Brain microvascular endothelial cell (primary cell): ENCODE results near the gene PLCB1.

Source experiments
- DNase-seq: peaks from one replicate; pipeline ENCODE4 v3.0.0-alpha.2; 2020
- H3K27ac ChIP-seq: fragments of 250-450 bp; sonication (Bioruptor Pico); 2 replicates; pipeline ENCODE4 v1.5.1; 2020; ENCODE audit warnings: mild to moderate bottlenecking, moderate library complexity
- H3K27me3 ChIP-seq: fragments of 250-450 bp; sonication (Bioruptor Pico); replicated peaks from 2 replicates; pipeline ENCODE4 v1.5.1; 2020; ENCODE audit warnings: mild to moderate bottlenecking
- H3K36me3 ChIP-seq: fragments of 250-450 bp; sonication (Bioruptor Pico); replicated peaks from 2 replicates; pipeline ENCODE4 v1.5.1; 2020; ENCODE audit warnings: mild to moderate bottlenecking
- H3K4me3 ChIP-seq: 2 replicates; pipeline ENCODE4 v1.5.1; 2011; ENCODE audit warnings: low read depth, mild to moderate bottlenecking, control low read depth, low read length, moderate library complexity
- in situ Hi-C: cut with HindIII; loops from 2 replicates; pipeline ENCODE4 v1.10.0; 2017; ENCODE audit warnings: low sequenced_read_pairs, low pct_ligation_motif_present
- TF ChIP-seq, protein P1 (sequence below): IDR thresholded peaks from 2 replicates; pipeline ENCODE4 v1.5.1; 2011; ENCODE audit warnings: low read depth, mild to moderate bottlenecking, moderate library complexity, low read length, control low read depth, inconsistent platforms; ENCODE audit errors: missing control alignments

PLCB1 gene

DNA sequence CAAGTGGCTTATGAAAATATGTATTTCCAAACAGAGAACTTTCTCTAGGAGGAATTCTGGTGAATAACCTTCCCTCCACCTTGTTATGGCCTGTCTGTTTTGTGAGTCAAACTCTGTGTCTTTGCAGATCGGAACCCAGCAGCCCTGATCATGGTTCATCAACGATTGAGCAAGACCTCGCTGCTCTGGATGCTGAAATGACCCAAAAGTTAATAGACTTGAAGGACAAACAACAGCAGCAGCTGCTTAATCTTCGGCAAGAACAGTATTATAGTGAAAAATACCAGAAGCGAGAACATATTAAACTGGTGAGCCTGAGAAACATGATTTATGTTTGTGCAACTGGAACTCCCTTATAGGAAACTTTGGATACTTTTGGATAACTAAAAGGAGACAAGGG, 642.3 kb downstream of the PLCB1 start:
- no peaks in the 10 kb centered on the region for H3K36me3 ChIP-seq
- no peak for DNase-seq
- no peak overlapping the region for H3K4me3 ChIP-seq
- no peak overlapping the region for H3K27ac ChIP-seq
- no peaks in the 10 kb centered on the region for H3K27me3 ChIP-seq
- in situ Hi-C loops = loop anchor here (25.0 kb wide), 1 partner anchor 588 kb away; no protein-coding TSS in a partner anchor
- TF ChIP-seq, protein P1, sequence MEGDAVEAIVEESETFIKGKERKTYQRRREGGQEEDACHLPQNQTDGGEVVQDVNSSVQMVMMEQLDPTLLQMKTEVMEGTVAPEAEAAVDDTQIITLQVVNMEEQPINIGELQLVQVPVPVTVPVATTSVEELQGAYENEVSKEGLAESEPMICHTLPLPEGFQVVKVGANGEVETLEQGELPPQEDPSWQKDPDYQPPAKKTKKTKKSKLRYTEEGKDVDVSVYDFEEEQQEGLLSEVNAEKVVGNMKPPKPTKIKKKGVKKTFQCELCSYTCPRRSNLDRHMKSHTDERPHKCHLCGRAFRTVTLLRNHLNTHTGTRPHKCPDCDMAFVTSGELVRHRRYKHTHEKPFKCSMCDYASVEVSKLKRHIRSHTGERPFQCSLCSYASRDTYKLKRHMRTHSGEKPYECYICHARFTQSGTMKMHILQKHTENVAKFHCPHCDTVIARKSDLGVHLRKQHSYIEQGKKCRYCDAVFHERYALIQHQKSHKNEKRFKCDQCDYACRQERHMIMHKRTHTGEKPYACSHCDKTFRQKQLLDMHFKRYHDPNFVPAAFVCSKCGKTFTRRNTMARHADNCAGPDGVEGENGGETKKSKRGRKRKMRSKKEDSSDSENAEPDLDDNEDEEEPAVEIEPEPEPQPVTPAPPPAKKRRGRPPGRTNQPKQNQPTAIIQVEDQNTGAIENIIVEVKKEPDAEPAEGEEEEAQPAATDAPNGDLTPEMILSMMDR = no peak

DNA sequence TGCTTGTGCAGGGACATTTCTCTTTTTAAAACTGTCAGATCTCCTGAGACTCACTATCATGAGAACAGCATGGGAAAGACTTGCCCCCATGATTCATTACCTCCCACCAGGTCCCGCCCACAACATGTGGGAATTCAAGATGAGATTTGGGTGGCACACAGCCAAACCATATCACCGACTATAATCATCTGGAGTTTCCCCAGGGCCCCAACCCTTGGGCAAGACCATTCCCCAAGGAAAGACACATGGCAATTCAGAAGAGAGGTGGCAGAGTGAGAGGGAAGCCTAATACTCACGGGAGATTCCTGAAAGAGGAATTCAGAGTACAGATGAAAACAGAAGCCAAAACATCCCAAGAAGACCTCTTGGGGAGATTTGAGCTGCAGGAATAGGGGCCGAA, 645.8 kb downstream of the PLCB1 start:
- TF ChIP-seq, protein P1 = no peak
- Histone ChIP-seq H3K36me3 (no peaks in the 10 kb centered on the region), H3K27ac (no peak overlapping the region), H3K27me3 (no peaks in the 10 kb centered on the region), H3K4me3 (no peak overlapping the region)
- in situ Hi-C loops = no loop called here
- peak; percentile 66 for DNase-seq

DNA sequence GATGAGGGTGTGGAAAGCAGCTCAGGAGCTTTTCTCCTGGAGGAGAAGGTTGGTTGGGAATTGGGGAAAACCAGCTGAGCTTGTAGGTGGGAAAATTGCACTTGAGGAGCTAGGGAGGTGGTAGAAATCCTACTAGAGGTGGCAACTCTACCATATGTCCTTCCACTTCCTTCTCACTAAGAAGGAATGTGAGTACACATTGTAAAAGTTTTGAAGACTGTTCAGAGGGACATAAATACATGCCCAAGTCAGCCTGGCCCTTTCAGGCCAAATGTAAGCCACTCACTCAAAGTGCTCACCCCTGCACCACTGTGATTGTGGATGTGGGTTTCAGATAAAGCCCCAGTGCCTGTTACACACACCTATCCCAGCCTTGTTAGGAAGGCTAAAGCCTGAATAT, 646.3 kb downstream of the PLCB1 start:
- in situ Hi-C loops = no loop called here

DNA sequence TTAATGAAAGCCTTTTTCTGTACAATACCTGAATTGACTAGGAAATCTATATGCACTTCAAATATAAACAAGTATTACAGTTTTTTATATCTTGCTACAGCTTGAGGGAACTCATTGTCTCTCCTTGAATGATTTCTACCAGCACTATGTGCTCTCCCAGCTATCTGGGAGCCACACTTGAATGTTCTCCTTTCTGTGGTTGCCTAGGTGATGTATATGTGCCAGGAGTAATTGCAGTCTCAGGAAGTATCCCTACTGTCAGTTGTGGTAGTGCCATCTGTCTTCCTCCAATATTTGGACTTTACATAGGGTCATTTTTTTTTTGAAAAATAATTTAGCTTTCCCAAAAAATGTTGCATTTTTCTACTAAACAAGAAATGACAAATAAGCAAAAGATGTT, 648.8 kb downstream of the PLCB1 start:
- TF ChIP-seq, protein P1 = no peak
- Histone ChIP-seq H3K27me3 (no peaks in the 10 kb centered on the region), H3K27ac (no peak overlapping the region), H3K4me3 (no peak overlapping the region), H3K36me3 (no peaks in the 10 kb centered on the region)
- no peak for DNase-seq
- in situ Hi-C loops = no loop called here

More for the DNA sequence above, 646.3 kb downstream of the PLCB1 start:
- H3K27me3 ChIP-seq = no peaks in the 10 kb centered on the region
- H3K4me3 ChIP-seq = no peak overlapping the region
- DNase-seq = no peak
- TF ChIP-seq, protein P1 = no peak
- H3K36me3 ChIP-seq = no peaks in the 10 kb centered on the region
- no peak overlapping the region for H3K27ac ChIP-seq

DNA sequence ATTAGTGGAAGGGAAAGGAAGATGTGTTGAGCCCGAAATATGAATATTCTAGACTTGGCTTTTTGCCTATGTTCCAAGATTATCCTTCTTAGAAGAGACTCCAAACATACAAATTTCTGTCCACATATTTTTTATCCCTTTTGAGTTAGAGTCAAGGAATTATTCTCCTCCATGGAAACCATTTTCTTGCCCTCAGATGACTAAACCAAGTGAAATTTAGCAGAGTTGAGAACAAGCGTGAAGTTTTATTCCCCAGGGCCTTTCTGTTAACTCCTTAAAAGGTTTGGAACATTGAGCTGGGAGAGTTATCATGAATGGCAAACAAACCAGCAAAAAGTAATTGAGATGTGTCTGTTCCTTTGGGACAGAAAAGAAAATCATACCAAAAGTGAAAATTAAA, 650.7 kb downstream of the PLCB1 start:
- DNase-seq = peak; percentile 62
- in situ Hi-C loops = no loop called here
- Histone ChIP-seq H3K27ac (peak overlapping the region; percentile 64), H3K4me3 (no peak overlapping the region), H3K36me3 (no peaks in the 10 kb centered on the region), H3K27me3 (no peaks in the 10 kb centered on the region)
- TF ChIP-seq, protein P1 = no peak

DNA sequence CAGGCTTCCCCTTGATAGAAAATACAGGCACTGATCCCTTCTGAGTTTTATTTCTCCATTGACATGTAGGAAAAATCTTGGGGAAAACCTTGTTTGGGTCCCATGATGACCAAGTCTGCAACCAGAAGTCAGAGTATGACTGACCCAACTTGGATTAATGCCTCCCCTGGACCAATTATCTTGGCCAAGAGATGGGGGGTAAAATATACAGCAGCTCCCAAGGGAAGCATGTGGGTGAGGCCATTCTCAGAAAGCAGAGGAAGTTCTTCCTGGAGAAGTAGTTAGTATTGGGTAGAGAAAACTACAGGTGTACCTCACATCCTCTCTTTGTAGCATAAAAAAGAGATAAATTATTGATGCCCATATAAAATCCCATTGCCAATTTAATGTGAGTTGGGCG, 651.7 kb downstream of the PLCB1 start:
- in situ Hi-C loops = no loop called here
- Histone ChIP-seq H3K36me3 (no peaks in the 10 kb centered on the region), H3K27me3 (no peaks in the 10 kb centered on the region), H3K27ac (no peak overlapping the region), H3K4me3 (no peak overlapping the region)
- DNase-seq = no peak
- TF ChIP-seq, protein P1 = no peak
